GM19035 (cell line): ENCODE data around the gene SLC41A3.
"Not testable (repeated sequence)": the region's sequence is repeated elsewhere in the genome, so short reads cannot be mapped to it uniquely, and the experiment has no call there.

ENCODE experiments used
- ATAC-seq: cut with Tn5 transposase; IDR thresholded peaks from one replicate; pipeline ENCODE4 v1.9.1; 2021; ENCODE audit not compliant: unreplicated experiment

Gene SLC41A3

GRCh38 chr3:125960456-125961288 lies 123.3 kb downstream of the SLC41A3 start:
- ATAC-seq = no peak

- ATAC-seq = no peak
Measured at GRCh38 chr3:125960066-125960424, 123.9 kb downstream of the SLC41A3 start.

- no peak for ATAC-seq
Measured at GRCh38 chr3:125959317-125960065, 124.4 kb downstream of the SLC41A3 start.

- ATAC-seq = no peak
Measured at GRCh38 chr3:125958511-125959316, 125.2 kb downstream of the SLC41A3 start.

GRCh38 chr3:125957674-125958510 lies 126.0 kb downstream of the SLC41A3 start:
- no peak for ATAC-seq

- ATAC-seq = not testable (repeated sequence)
Measured at GRCh38 chr3:125957020-125957419, 126.9 kb downstream of the SLC41A3 start.
